ENCODE results near the gene E2F4.
A peak's percentile ranks its signal among the peaks of the same experiment; 100 is the strongest.

E2F4 gene

DNA sequence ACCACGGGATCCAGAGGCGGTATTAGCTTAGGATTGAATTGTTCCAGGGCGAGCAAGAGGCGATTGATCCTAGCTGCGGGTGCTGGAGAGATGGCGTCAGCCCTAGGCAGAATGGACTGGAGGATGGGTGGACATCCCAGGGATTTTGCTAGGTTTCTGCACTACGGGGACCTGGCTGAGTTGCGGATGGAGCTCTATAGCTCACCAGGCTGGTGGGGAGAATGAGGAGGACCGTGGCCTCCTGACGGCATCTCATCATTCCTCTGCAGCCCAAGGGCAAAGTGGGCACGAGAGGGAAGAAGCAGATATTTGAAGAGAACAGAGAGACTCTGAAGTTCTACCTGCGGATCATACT is 35.6 kb downstream of the E2F4 start:
- H3K9me3 ChIP-seq (ENCODE audit: control insufficient read depth, low read length), result no peaks in the 10 kb centered on the region
- H3K4me1 ChIP-seq (ENCODE audit: control insufficient read depth, insufficient read depth, low read length), result peaks cover 6% of the 10 kb centered on the region
- H3K27ac ChIP-seq (ENCODE audit: insufficient read depth, low read depth, low read length, poor library complexity, severe bottlenecking), result no peak overlapping the region
- H3K36me3 ChIP-seq (ENCODE audit: control insufficient read depth, insufficient read depth, low read length), result peaks cover 9% of the 10 kb centered on the region
- H3K27me3 ChIP-seq (ENCODE audit: control insufficient read depth, insufficient read depth, low read length, poor library complexity, severe bottlenecking), result no peaks in the 10 kb centered on the region
- 35% methylated on average over 12 of the region's 12 CpGs for WGBS, 2 experiments
- peak overlapping the region; percentile 100 for H3K4me3 ChIP-seq (ENCODE audit: insufficient read depth, low read depth, low read length)

DNA sequence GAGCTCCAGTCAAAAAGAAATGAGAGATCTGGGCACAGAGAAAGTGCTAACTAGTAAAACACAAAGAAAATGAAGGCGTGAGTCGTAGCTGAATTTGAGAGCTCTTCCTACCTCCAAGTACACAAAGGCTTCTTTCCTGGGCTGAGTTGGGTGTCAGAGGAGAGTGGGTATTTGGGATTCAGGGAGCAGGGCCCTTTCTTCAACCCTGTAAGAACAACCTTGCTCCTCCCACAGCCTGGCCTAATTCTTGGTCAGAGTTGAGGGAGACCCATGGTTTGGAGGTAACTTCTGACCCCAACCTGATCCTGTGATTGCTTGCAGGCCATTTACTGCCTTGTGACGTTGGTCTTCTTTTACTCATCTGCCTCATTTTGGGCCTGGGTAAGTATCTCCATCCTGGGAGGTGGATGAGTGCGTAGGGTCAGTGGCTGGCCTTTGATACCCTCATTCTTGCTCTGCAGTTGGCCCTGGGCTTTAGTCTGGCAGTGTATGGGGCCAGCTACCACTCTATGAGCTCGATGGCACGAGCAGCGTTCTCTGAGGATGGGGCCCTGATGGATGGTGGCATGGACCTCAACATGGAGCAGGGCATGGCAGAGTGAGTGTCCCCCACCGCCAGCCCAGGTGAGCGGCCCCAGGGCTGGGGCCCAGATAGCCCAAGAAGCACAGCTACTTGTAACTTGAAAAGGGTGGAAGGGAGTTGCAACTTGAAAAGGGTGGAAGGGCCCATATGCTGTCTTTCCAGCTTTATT is 36.3 kb downstream of the E2F4 start:
- Histone ChIP-seq H3K36me3 (ENCODE audit: control insufficient read depth, insufficient read depth, low read length) (peaks cover 9% of the 10 kb centered on the region), H3K4me1 (ENCODE audit: control insufficient read depth, insufficient read depth, low read length) (peaks cover 6% of the 10 kb centered on the region), H3K27me3 (ENCODE audit: control insufficient read depth, insufficient read depth, low read length, poor library complexity, severe bottlenecking) (no peaks in the 10 kb centered on the region), H3K4me3 (ENCODE audit: insufficient read depth, low read depth, low read length) (peak overlapping the region; percentile 100), H3K27ac (ENCODE audit: insufficient read depth, low read depth, low read length, poor library complexity, severe bottlenecking) (no peak overlapping the region), H3K9me3 (ENCODE audit: control insufficient read depth, low read length) (no peaks in the 10 kb centered on the region)
- 94 to 95% methylated on average over 9 of the region's 9 CpGs for WGBS, 2 experiments

DNA sequence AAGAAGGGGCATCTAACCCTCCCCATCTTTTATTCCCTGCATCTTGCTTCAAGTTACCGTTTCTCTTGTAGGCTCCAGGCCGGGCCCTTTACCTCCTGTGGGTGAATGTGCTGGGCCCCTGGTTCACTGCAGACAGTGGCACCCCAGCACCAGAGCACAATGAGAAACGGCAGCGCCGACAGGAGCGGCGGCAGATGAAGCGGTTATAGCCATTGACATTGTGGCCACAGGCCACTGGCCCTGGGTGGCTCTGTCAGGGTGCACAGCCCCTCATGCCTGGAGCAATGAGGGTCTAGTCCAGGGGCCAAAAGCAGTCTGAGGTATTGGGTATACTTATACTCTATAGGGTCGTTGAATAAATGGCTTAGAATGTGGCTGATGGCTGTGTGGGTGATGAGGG is 37.0 kb downstream of the E2F4 start:
- peaks cover 9% of the 10 kb centered on the region for H3K36me3 ChIP-seq (ENCODE audit: control insufficient read depth, insufficient read depth, low read length)
- 93 to 96% methylated on average over 9 of the region's 9 CpGs for WGBS, 2 experiments
- no peak overlapping the region for H3K4me3 ChIP-seq (ENCODE audit: insufficient read depth, low read depth, low read length)

DNA sequence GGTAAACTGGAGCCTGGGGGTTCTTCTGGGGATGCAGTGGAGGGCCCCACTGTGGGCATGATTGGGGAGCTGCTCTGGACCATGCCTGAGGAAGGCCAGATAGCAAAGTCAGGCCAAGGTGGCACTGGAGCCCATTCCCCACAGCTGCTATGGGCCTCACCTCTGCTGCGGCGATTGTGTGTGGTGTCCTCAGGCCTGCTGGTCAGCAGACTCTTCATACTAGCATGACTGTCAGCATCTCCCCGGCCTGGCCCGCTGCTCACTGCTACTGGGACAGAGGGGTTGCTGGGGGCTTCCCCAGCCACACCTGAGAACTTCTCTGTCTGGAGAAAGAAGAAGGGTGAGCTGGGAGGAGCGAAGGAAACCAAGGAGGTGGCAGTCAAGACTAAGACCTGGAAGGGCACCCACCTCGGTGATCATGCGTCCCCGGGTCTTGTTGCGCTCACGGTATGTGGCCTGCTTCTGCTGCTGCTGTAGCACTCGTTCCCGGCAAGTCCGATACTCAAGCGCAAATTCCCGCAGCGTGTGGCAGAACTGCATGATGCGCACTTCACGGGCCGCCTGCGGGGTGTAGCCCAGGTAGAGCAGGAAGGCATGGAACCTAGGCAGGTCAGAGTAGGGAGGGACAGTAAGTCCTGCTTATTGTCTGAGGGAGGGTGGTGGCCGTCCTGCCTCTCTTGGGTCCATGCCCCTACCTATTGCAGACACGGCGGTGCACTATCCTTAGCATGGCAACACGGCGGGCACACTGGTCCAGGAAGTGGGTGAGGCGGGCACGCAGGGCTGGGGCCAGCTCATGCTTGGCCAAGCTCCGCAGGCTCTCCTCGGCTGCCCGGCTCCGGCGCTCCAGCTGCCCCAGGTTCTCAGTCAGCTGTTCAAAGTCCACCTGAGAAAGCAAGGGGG is 38.2 kb downstream of the E2F4 start:
- H3K27me3 ChIP-seq (ENCODE audit: control insufficient read depth, insufficient read depth, low read length, poor library complexity, severe bottlenecking), result no peaks in the 10 kb centered on the region
- H3K9me3 ChIP-seq (ENCODE audit: control insufficient read depth, low read length), result no peaks in the 10 kb centered on the region
- 95% methylated on average over 32 of the region's 32 CpGs for WGBS, 2 experiments
- H3K36me3 ChIP-seq (ENCODE audit: control insufficient read depth, insufficient read depth, low read length), result peaks cover 9% of the 10 kb centered on the region
- no peak overlapping the region for H3K4me3 ChIP-seq (ENCODE audit: insufficient read depth, low read depth, low read length)
- no peak overlapping the region for H3K27ac ChIP-seq (ENCODE audit: insufficient read depth, low read depth, low read length, poor library complexity, severe bottlenecking)
- peaks cover 6% of the 10 kb centered on the region for H3K4me1 ChIP-seq (ENCODE audit: control insufficient read depth, insufficient read depth, low read length)

More for the DNA sequence above, 37.0 kb downstream of the E2F4 start:
- Histone ChIP-seq H3K27ac (ENCODE audit: insufficient read depth, low read depth, low read length, poor library complexity, severe bottlenecking) (no peak overlapping the region), H3K9me3 (ENCODE audit: control insufficient read depth, low read length) (no peaks in the 10 kb centered on the region), H3K4me1 (ENCODE audit: control insufficient read depth, insufficient read depth, low read length) (peaks cover 6% of the 10 kb centered on the region), H3K27me3 (ENCODE audit: control insufficient read depth, insufficient read depth, low read length, poor library complexity, severe bottlenecking) (no peaks in the 10 kb centered on the region)

DNA sequence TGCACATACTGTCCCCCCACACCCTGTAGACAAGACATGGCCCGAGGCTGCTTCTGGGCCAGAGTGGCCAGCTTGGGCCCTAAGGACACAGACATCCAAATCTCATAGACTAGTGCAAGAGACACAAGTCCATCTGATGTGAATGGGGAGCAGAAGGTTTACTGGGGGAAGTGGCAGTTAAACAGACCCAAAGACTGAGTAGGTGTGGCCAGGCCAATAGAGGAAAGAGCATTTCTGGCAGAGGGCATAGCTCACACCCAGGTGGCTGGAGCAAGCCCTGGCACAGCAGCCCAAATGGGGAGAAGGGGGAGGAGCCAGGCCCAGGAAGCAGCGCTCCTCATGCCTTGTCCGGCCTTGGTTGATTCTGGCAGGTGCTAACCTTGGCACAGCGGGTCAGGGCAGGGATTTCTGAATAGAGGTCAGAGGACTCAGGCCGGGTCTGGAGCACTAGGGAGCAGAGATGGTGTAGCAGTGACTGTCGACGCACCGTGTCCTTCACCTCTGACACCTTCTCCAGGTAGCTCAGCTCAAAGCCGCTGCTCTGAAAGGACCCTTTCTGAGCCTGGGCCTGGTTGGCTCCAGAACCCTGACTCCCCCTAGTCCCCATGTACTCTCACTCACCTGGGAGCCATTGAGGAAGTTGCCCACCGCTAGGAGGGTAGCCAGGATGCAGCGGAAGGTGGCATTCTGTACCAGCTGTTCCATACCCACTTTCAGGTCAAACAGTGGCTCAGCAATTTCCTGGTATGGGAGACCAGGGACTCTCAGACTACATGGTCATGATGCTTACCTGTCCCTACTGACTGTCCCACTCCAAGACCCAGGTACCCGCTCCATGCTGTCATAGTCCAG is 39.1 kb downstream of the E2F4 start:
- Histone ChIP-seq H3K4me1 (ENCODE audit: control insufficient read depth, insufficient read depth, low read length) (peaks cover 3% of the 10 kb centered on the region), H3K4me3 (ENCODE audit: insufficient read depth, low read depth, low read length) (no peak overlapping the region), H3K9me3 (ENCODE audit: control insufficient read depth, low read length) (no peaks in the 10 kb centered on the region), H3K36me3 (ENCODE audit: control insufficient read depth, insufficient read depth, low read length) (peaks cover 9% of the 10 kb centered on the region), H3K27ac (ENCODE audit: insufficient read depth, low read depth, low read length, poor library complexity, severe bottlenecking) (no peak overlapping the region), H3K27me3 (ENCODE audit: control insufficient read depth, insufficient read depth, low read length, poor library complexity, severe bottlenecking) (no peaks in the 10 kb centered on the region)
- 94 to 96% methylated on average over 12 of the region's 12 CpGs for WGBS, 2 experiments

DNA sequence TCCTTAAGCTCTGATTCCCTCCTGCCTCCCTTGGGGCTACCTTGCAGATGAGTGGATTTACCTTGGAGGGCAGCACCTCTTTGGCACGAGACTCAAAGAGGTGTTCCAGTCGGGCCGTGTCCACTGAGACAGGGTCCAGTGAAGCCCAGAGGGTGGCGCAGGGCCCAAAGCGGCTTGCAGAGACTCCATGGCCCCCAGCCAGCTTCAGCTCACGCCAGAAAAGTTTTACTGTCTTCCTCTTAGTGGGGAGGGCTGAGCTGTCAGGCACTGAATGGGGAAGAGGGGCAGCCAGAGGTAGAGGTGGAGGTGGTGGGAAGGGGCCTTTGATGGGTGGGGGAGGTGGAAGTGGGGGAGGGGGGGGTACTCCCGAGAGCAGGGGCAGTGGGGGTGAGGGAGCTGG is 41.6 kb downstream of the E2F4 start:
- no peak overlapping the region for H3K27ac ChIP-seq (ENCODE audit: insufficient read depth, low read depth, low read length, poor library complexity, severe bottlenecking)
- H3K36me3 ChIP-seq (ENCODE audit: control insufficient read depth, insufficient read depth, low read length), result peaks cover 5% of the 10 kb centered on the region
- 91 to 93% methylated on average over 6 to 7 of the region's 7 CpGs for whole genome bisulfite sequencing, 2 experiments
- no peaks in the 10 kb centered on the region for H3K9me3 ChIP-seq (ENCODE audit: control insufficient read depth, low read length)
- H3K4me3 ChIP-seq (ENCODE audit: insufficient read depth, low read depth, low read length), result no peak overlapping the region
- H3K27me3 ChIP-seq (ENCODE audit: control insufficient read depth, insufficient read depth, low read length, poor library complexity, severe bottlenecking), result no peaks in the 10 kb centered on the region
- H3K4me1 ChIP-seq (ENCODE audit: control insufficient read depth, insufficient read depth, low read length), result peaks cover 3% of the 10 kb centered on the region

DNA sequence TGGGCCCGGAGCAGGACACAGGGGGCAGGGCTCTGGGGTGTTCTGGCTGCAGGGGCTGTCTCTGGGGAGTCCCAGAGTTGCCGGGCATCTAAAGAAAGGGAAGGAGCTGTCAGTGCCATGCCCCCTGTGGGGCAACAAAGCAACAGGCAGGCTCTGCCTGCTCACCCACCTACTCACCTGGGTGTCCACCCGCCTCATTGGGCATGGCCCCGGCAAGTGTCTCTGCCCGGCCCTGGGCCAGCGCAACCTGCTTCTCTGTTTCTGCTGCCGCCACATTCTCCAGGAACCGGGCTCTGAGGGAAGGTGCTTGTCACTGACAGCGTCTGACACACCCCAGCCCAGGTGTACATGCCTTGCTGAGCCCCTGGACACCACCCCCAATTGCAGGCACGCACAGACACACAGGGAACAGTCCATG is 42.2 kb downstream of the E2F4 start:
- Histone ChIP-seq H3K4me3 (ENCODE audit: insufficient read depth, low read depth, low read length) (no peak overlapping the region), H3K27ac (ENCODE audit: insufficient read depth, low read depth, low read length, poor library complexity, severe bottlenecking) (no peak overlapping the region), H3K27me3 (ENCODE audit: control insufficient read depth, insufficient read depth, low read length, poor library complexity, severe bottlenecking) (no peaks in the 10 kb centered on the region), H3K9me3 (ENCODE audit: control insufficient read depth, low read length) (no peaks in the 10 kb centered on the region), H3K4me1 (ENCODE audit: control insufficient read depth, insufficient read depth, low read length) (peaks cover 3% of the 10 kb centered on the region), H3K36me3 (ENCODE audit: control insufficient read depth, insufficient read depth, low read length) (no peaks in the 10 kb centered on the region)
- WGBS, 2 experiments, result 94% methylated on average over 10 of the region's 10 CpGs

DNA sequence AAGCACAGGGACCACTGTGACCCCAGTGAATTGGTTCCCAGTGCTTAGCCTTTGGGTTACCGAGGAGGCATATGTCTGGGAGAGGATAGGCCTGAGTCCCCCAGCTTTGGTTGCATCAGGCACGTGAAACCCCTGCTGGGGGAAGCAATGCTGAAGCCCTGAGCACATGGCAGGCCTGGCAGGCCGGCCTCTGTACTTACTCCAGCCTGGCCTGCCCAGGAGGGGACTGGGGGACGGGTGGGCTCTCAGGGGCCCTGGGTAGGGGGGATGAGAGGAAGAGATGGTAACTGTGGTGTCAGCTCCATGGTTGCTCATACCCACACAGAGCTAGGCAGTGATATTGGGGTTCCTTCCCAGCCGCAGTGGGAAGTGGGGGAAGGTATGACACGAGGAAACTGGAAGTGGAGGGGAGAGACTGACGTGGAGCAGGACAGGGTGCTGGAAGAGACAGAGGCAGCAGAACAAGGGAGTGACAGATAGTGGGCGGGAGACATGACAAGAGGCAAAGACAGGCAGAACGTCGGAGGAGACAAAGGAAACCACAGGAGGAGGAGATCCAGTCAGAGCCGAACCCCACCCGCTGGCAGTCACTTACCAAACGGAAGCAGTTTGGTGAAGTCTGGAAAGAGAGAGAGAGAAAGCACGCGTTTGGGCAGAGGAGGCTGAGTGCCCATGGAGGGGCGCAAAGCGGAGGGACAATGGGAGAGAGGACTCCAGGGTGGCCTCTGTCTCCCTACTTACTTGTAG is 44.0 kb downstream of the E2F4 start:
- peaks cover 3% of the 10 kb centered on the region for H3K4me1 ChIP-seq (ENCODE audit: control insufficient read depth, insufficient read depth, low read length)
- no peaks in the 10 kb centered on the region for H3K9me3 ChIP-seq (ENCODE audit: control insufficient read depth, low read length)
- peak overlapping the region; percentile 48 for H3K27ac ChIP-seq (ENCODE audit: insufficient read depth, low read depth, low read length, poor library complexity, severe bottlenecking)
- no peaks in the 10 kb centered on the region for H3K27me3 ChIP-seq (ENCODE audit: control insufficient read depth, insufficient read depth, low read length, poor library complexity, severe bottlenecking)
- no peaks in the 10 kb centered on the region for H3K36me3 ChIP-seq (ENCODE audit: control insufficient read depth, insufficient read depth, low read length)
- H3K4me3 ChIP-seq (ENCODE audit: insufficient read depth, low read depth, low read length), result no peak overlapping the region
- 84% methylated on average over 17 of the region's 17 CpGs for WGBS, 2 experiments

DNA sequence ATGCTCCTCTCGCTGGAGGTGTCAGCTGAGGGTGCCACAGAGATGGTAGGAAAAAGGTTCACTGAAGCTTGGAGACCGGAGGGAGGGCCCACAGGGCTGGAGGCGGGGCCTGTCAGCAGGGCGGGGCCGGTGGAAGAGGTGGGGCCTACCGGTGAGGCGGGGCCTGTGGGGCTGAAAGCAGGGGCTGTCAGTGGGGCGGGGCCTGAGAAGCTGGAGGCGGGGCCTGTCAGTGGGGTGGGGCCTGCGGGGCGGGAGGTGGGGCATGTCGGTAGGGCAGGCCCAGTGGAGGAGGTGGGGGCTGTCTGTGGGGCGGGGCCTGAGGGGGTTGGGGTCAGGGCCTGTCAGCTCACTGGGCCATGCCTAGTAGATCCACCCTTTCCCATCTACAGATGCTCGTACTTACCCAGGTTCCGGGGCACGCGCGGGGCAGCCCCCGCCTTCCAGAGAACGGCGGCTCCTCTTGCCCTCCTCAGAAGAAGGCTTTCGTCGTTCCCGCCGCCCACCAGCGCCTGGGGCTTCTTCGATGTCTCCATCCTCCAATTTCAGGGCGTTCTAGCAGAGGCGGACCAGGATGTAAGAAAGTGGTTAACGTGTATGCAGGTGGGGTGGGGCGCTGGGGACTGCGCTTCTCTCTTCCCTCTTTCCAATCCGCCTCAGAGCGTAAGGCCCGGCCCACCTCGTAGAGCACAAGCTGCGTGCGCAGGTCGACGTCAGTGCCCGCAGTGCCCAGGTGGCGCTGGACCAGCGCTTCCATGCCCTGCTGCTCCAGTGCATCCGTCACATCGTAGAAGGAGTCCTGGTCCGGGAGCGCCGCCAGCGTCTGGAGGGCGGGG is 44.8 kb downstream of the E2F4 start:
- Histone ChIP-seq H3K27me3 (ENCODE audit: control insufficient read depth, insufficient read depth, low read length, poor library complexity, severe bottlenecking) (no peaks in the 10 kb centered on the region), H3K4me1 (ENCODE audit: control insufficient read depth, insufficient read depth, low read length) (peaks cover 3% of the 10 kb centered on the region), H3K27ac (ENCODE audit: insufficient read depth, low read depth, low read length, poor library complexity, severe bottlenecking) (no peak overlapping the region), H3K36me3 (ENCODE audit: control insufficient read depth, insufficient read depth, low read length) (no peaks in the 10 kb centered on the region), H3K9me3 (ENCODE audit: control insufficient read depth, low read length) (no peaks in the 10 kb centered on the region), H3K4me3 (ENCODE audit: insufficient read depth, low read depth, low read length) (no peak overlapping the region)
- WGBS, 2 experiments, result 87 to 91% methylated on average over 50 of the region's 50 CpGs

Measured in ectodermal cell (in vitro differentiated cells).